Upper lobe of left lung (tissue), 4 donors: ENCODE results near the gene DDX11.
"Not testable (repeated sequence)": the region's sequence is repeated elsewhere in the genome, so short reads cannot be mapped to it uniquely, and the experiment has no call there.

Experiments used
- EP300 ChIP-seq, 4 donors: sonication (generic); formaldehyde crosslinking; IDR thresholded peaks; one replicate each; pipeline ENCODE4 v1.5.1; 2017; ENCODE audit warnings: antibody characterized with exemption in 4 of 4, control low read depth in 2 of 4
- TF ChIP-seq, protein P1 (sequence below), 6 experiments: fragments of 450-650 bp in 4 of 6; fragments of 200-600 bp in 2 of 6; sonication (generic) in 2 of 6; IDR thresholded peaks; one replicate each; pipeline ENCODE4 v1.5.1; 2016 to 2019; ENCODE audit warnings: antibody characterized with exemption in 6 of 6

DNA sequence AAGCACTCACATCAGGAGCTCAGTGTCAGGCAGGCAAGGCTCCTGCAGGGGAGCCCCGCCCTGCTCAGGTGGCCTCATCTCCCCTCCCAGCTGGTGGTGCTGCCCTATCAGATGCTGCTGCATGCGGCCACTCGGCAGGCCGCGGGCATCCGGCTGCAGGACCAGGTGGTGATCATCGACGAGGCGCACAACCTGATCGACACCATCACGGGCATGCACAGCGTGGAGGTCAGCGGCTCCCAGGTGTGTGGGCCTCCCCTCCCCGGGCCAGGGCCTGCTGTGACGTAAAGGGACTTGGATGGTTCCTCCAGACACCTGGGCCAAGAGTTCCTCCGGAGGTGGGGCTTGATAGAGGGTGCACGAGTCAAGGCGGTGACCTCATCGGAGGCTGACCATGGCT, 18.0 kb downstream of the DDX11 start:
- TF ChIP-seq EP300 (IDR thresholded peaks at IDR 0.05), result not testable (repeated sequence)
- TF ChIP-seq, protein P1, sequence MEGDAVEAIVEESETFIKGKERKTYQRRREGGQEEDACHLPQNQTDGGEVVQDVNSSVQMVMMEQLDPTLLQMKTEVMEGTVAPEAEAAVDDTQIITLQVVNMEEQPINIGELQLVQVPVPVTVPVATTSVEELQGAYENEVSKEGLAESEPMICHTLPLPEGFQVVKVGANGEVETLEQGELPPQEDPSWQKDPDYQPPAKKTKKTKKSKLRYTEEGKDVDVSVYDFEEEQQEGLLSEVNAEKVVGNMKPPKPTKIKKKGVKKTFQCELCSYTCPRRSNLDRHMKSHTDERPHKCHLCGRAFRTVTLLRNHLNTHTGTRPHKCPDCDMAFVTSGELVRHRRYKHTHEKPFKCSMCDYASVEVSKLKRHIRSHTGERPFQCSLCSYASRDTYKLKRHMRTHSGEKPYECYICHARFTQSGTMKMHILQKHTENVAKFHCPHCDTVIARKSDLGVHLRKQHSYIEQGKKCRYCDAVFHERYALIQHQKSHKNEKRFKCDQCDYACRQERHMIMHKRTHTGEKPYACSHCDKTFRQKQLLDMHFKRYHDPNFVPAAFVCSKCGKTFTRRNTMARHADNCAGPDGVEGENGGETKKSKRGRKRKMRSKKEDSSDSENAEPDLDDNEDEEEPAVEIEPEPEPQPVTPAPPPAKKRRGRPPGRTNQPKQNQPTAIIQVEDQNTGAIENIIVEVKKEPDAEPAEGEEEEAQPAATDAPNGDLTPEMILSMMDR (IDR thresholded peaks at IDR 0.05), result not testable (repeated sequence)
